GM21390 (cell line): ENCODE measurements around the gene SLC25A45.

Experiments
- ATAC-seq: cut with Tn5 transposase; IDR thresholded peaks from one replicate; pipeline ENCODE4 v1.9.1; 2021; ENCODE audit not compliant: unreplicated experiment

SLC25A45 gene

GRCh38 chr11:65404638-65405339 is 22.3 kb upstream of the SLC25A45 start:
- ATAC-seq = no peak

GRCh38 chr11:65404210-65404609 is 21.8 kb upstream of the SLC25A45 start:
- ATAC-seq = no peak

- no peak for ATAC-seq
Measured at GRCh38 chr11:65403607-65404121, 21.2 kb upstream of the SLC25A45 start.

- ATAC-seq = no peak
Measured at GRCh38 chr11:65402790-65403189, 20.3 kb upstream of the SLC25A45 start.

- ATAC-seq = no peak
Measured at GRCh38 chr11:65401803-65402248, 19.4 kb upstream of the SLC25A45 start.

GRCh38 chr11:65401073-65401802 is 18.8 kb upstream of the SLC25A45 start:
- no peak for ATAC-seq

GRCh38 chr11:65400307-65401072 is 18.0 kb upstream of the SLC25A45 start:
- no peak for ATAC-seq

- no peak for ATAC-seq
Measured at GRCh38 chr11:65399845-65400244, 17.4 kb upstream of the SLC25A45 start.

GRCh38 chr11:65399249-65399648 is 16.8 kb upstream of the SLC25A45 start:
- no peak for ATAC-seq

GRCh38 chr11:65398362-65398910 is 16.0 kb upstream of the SLC25A45 start:
- ATAC-seq = no peak

GRCh38 chr11:65396769-65397745 is 14.6 kb upstream of the SLC25A45 start:
- no peak for ATAC-seq

- ATAC-seq = no peak
Measured at GRCh38 chr11:65395961-65396530, 13.6 kb upstream of the SLC25A45 start.

GRCh38 chr11:65394125-65394536 is 11.7 kb upstream of the SLC25A45 start:
- no peak for ATAC-seq

GRCh38 chr11:65393513-65394079 is 11.2 kb upstream of the SLC25A45 start:
- no peak for ATAC-seq

GRCh38 chr11:65392899-65393298 is 10.5 kb upstream of the SLC25A45 start:
- no peak for ATAC-seq

- no peak for ATAC-seq
Measured at GRCh38 chr11:65392186-65392829, 9.9 kb upstream of the SLC25A45 start.

GRCh38 chr11:65390996-65391395 is 8.6 kb upstream of the SLC25A45 start:
- ATAC-seq = no peak

- ATAC-seq = no peak
Measured at GRCh38 chr11:65390099-65390941, 7.9 kb upstream of the SLC25A45 start.
